ENCODE results near the gene SLC35G1.

GRCh38 chr10:93940881-93941280 is 47.1 kb downstream of the SLC35G1 start:
- TF ChIP-seq CTCF (conservative IDR thresholded peaks at IDR 0.05) = no peak
- TF ChIP-seq EZH2 (IDR thresholded peaks at IDR 0.05; ENCODE audit: low read depth) = no peak
